HEK293 (cell line): ENCODE results near the gene CD48.

Experiments
- CTCF ChIP-seq: fragments of 450-650 bp; formaldehyde crosslinking; IDR thresholded peaks from 2 replicates; pipeline ENCODE4 v1.5.1; 2016; ENCODE audit warnings: missing biosample characterization, missing genetic modification characterization
- GLIS1 ChIP-seq: fragments of 450-650 bp; formaldehyde crosslinking; IDR thresholded peaks from 2 replicates; pipeline ENCODE4 v1.5.1; 2016; ENCODE audit warnings: missing biosample characterization, missing genetic modification characterization
- KLF8 ChIP-seq: fragments of 450-650 bp; formaldehyde crosslinking; IDR thresholded peaks from 2 replicates; pipeline ENCODE4 v1.5.1; 2016; ENCODE audit warnings: missing biosample characterization, missing genetic modification characterization
- MYNN ChIP-seq: fragments of 450-650 bp; formaldehyde crosslinking; IDR thresholded peaks from 2 replicates; pipeline ENCODE4 v1.5.1; 2016; ENCODE audit warnings: missing biosample characterization, missing genetic modification characterization, borderline replicate concordance
- ZBTB11 ChIP-seq: fragments of 450-650 bp; formaldehyde crosslinking; conservative IDR thresholded peaks from 2 replicates; pipeline ENCODE4 v1.5.1; 2016; ENCODE audit warnings: low read depth, missing biosample characterization, missing genetic modification characterization
- ZNF121 ChIP-seq: fragments of 450-650 bp; formaldehyde crosslinking; IDR thresholded peaks from 2 replicates; pipeline ENCODE4 v1.5.1; 2016; ENCODE audit warnings: missing biosample characterization, missing genetic modification characterization

- TF ChIP-seq CTCF = no peak
- TF ChIP-seq GLIS1 (tag by site-specific recombination) = no peak
- no peak for TF ChIP-seq ZNF121 (tag by site-specific recombination)
- TF ChIP-seq MYNN (tag by site-specific recombination) = no peak
- no peak for TF ChIP-seq ZBTB11
- TF ChIP-seq KLF8 (tag by site-specific recombination) = no peak
Observed at GRCh38 chr1:160752406-160752805, 40.8 kb upstream of the CD48 start.
